ENCODE data around the gene NOXO1. TPM values are rescaled to one million over a fixed set of nuclear protein-coding genes. Genes with fewer than 3 reads are reported as not detected.
A peak's percentile ranks its signal among the peaks of the same experiment; 100 is the strongest.

Gene NOXO1
- total and polyA plus RNA-seq, 9 of the 15 experiments (the other 6 are each of a cell fraction or from before 2014, with no cell fraction given) = not detected

GRCh38 chr16:1999866-2000514, 18.7 kb upstream of the NOXO1 start:
- TF ChIP-seq POLR2G (IDR thresholded peaks at IDR 0.05; ENCODE audit: low read depth, low read length) (peak; percentile 58), NONO (IDR thresholded peaks at IDR 0.05; ENCODE audit: low read depth in 2 of 2, low read length in 1 of 2) (no peak), ZBTB40 (IDR thresholded peaks at IDR 0.05) (no peak), ZBTB40 (CRISPR knock-in tag; IDR thresholded peaks at IDR 0.05) (no peak), RBFOX2 (IDR thresholded peaks at IDR 0.05; ENCODE audit: low read depth, low read length) (peak; percentile 55), WHSC1 (IDR thresholded peaks at IDR 0.05; ENCODE audit: low read length) (no peak)
- Histone ChIP-seq H3K9ac (ENCODE audit: insufficient read depth in 1 of 2, low read depth in 2 of 2, low read length in 2 of 2) (no peak overlapping the region), H3K36me3 (ENCODE audit: control insufficient read depth, insufficient read depth, low read length) (peaks cover 91% of the 10 kb centered on the region), H4K20me1 (replicated peaks; ENCODE audit: control insufficient read depth, insufficient read depth, low read length) (peaks cover 17% of the 10 kb centered on the region), H3K4me2 (ENCODE audit: insufficient read depth, low read length) (no peak overlapping the region), H3K27me3 (ENCODE audit: control insufficient read depth in 2 of 2, insufficient read depth in 2 of 2, low read length in 2 of 2) (no peaks in the 10 kb centered on the region), H3K79me2 (ENCODE audit: control insufficient read depth, insufficient read depth, low read length) (peaks cover 37% of the 10 kb centered on the region), H3K9me3 (replicated peaks; ENCODE audit: control insufficient read depth, insufficient read depth, low read depth, low read length) (no peaks in the 10 kb centered on the region), H2AFZ (ENCODE audit: low read depth, low read length) (no peak overlapping the region), H3K27ac (ENCODE audit: extremely low read depth, low read depth, low read length) (no peak overlapping the region), H3K4me3 (no peak overlapping the region), H3K4me1 (replicated peaks in 1 of 2; ENCODE audit: control insufficient read depth in 2 of 2, insufficient read depth in 2 of 2, low read length in 2 of 2) (peaks cover 7 to 62% of the 10 kb centered on the region in 2 experiments), H3K9me1 (ENCODE audit: control insufficient read depth, insufficient read depth, low read length) (no peaks in the 10 kb centered on the region)
- in situ Hi-C loops (cut with MboI) (no loop called here), intact Hi-C loops (cut with micrococcal nuclease) (no loop called here)
- 92% methylated on average over 10 of the region's 28 CpGs for WGBS (ENCODE audit: insufficient coverage, low coverage, missing lambda C conversion rate)
- DNase-seq (ENCODE audit: extremely low read depth in 1 of 4, low spot score in 3 of 4) (no peak), FAIRE-seq (no peak), ATAC-seq (no peak)
- ChIA-PET POLR2A (interaction anchor here (0.6 kb wide), 2 partner anchors 15 to 164 kb away, joined by 3 read pairs; no protein-coding TSS in a partner anchor), CTCF (ENCODE audit: low intra/inter-chr PET ratio) (no interaction called here)
- no TSS peak for BruUV-seq (replicated peaks)

All from K562 (cell line).